GM19239 (cell line): ENCODE results near the gene NMRK2.
"Not testable (repeated sequence)": the region's sequence is repeated elsewhere in the genome, so short reads cannot be mapped to it uniquely, and the experiment has no call there.

Experiments used
- DNase-seq: peaks from one replicate; pipeline ENCODE4 v3.0.0; 2011; ENCODE audit warnings: low spot score; ENCODE audit not compliant: insufficient read length
- FAIRE-seq: peaks from 2 replicates; lab custom pipeline; 2011; peaks lifted over from hg19 to GRCh38; lab: Jason Lieb, UNC

Gene NMRK2

GRCh38 chr19:3963458-3964255 lies 30.8 kb downstream of the NMRK2 start:
- no peak for DNase-seq
- no peak for FAIRE-seq

- FAIRE-seq (no peak), DNase-seq (no peak)
Measured at GRCh38 chr19:3964256-3965194, 31.7 kb downstream of the NMRK2 start.

GRCh38 chr19:3966051-3967017 lies 33.5 kb downstream of the NMRK2 start:
- DNase-seq (no peak), FAIRE-seq (no peak)

DNA sequence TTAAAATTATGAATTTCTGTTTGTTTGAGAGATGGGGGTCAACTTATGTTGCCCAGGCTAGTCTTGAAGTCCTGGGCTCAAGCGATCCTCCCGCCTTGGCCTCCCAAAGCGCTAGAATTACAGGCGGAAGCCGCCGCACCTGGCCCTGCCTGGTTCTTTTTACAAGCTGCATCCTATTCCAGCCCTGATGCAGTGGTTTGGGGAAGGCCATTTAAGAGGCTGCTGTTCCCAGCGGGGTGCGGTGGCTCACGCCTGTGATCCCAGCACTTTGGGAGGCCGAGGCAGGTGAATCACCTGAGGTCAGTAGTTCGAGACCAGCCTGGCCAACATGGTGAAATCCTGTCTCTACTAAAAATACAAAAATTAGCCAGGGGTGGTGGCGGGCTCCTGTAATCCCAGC lies 35.1 kb downstream of the NMRK2 start:
- FAIRE-seq: not testable (repeated sequence)

GRCh38 chr19:3968556-3969434 lies 35.9 kb downstream of the NMRK2 start:
- no peak for DNase-seq
- FAIRE-seq: no peak

More for the DNA sequence above, 35.1 kb downstream of the NMRK2 start:
- DNase-seq: not testable (repeated sequence)

- FAIRE-seq (no peak), DNase-seq (no peak)
Measured at GRCh38 chr19:3969435-3970312, 36.8 kb downstream of the NMRK2 start.

DNA sequence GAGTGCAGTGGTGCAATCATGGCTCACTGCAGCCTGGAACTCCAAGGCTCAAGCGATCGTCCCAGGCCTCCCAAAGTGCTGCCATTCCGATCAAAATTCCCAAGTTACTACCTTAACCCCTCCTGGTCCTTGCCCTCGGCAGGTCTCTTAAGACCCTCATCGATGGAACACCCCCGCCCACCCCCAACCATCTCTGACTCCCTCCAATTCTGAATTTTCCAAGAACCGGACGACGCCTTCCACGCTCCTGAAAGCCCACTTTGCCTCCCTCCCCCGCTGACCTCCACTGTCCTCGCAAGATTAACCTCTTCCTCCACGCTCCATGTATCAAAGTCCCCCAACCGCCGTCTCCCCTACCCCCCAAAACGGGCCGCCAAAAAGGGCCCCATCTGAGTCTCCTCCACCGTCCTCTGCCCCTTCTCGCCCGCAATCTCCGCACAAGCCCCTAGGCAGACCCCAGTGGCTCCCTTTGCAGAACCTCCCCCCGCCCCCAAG lies 37.5 kb downstream of the NMRK2 start:
- no peak for DNase-seq
- no peak for FAIRE-seq

GRCh38 chr19:3970808-3971598 lies 38.1 kb downstream of the NMRK2 start, which contains the start of gene DAPK3:
Gene DAPK3, minus strand, starts transcription at chr19:3971099. Its CDS starts 1,364 bp downstream, at chr19:3969735.
- FAIRE-seq: peak; percentile 88
- DNase-seq: peak; percentile 98

GRCh38 chr19:3975144-3975543 lies 42.3 kb downstream of the NMRK2 start:
- DNase-seq (no peak), FAIRE-seq (no peak)

DNA sequence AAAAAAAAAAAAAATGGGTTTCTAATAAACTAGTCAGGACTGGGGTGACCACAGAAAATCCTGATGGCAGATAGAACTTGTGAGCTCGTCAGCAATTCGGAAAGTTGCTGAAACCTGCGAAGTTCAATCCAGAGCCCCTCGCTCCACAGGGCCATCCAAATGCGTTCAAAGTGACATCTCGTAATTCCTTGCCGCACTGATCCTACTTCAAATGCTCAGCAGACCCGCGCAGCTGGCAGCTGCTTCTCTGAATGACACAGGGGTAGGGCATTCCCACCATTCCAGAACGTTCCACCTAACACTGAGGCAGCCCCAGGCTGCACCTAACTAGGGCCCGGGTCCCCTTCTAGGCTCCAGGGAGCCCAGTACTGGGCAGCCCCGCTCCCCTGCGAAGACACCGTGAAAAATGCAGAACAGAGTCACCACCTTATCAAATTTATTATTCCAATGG lies 42.8 kb downstream of the NMRK2 start:
- FAIRE-seq: no peak
- DNase-seq: no peak

DNA sequence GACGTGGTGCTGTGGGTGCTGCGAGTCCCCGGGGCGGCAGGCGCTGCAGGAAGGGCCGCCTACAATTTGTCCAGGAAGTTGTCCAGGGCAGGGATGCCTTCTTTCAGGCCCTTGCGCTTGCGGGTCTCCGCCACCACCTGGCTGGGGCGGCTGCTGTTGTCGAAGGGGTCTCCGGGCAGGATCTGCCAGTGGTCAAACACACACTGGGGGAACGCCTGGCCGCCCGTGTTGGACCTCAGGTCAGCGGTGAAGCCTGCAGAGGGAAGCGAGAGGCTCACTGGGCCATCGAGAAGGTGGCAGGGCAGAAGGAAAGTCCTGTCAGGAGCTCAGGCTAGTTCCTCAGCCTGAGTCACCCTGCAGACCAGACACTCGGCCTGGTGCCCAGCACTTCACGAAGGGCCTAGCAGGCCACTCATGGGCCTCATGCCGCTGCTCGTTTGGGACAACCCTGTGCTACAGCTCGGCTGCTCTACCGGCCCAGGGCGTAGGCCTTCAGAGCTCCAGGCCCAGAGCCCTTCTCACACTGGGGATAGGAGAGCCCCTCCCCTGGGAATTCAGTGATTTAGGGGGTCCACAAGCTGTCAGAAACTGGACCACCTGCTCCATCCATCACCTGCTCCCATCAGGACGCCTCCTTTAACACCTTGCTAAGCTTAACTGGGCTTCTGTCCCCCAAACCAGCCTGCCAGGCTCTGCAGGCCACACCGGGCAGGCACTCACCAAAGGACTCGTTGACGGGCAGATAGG lies 43.8 kb downstream of the NMRK2 start:
- FAIRE-seq (no peak), DNase-seq (no peak)

DNA sequence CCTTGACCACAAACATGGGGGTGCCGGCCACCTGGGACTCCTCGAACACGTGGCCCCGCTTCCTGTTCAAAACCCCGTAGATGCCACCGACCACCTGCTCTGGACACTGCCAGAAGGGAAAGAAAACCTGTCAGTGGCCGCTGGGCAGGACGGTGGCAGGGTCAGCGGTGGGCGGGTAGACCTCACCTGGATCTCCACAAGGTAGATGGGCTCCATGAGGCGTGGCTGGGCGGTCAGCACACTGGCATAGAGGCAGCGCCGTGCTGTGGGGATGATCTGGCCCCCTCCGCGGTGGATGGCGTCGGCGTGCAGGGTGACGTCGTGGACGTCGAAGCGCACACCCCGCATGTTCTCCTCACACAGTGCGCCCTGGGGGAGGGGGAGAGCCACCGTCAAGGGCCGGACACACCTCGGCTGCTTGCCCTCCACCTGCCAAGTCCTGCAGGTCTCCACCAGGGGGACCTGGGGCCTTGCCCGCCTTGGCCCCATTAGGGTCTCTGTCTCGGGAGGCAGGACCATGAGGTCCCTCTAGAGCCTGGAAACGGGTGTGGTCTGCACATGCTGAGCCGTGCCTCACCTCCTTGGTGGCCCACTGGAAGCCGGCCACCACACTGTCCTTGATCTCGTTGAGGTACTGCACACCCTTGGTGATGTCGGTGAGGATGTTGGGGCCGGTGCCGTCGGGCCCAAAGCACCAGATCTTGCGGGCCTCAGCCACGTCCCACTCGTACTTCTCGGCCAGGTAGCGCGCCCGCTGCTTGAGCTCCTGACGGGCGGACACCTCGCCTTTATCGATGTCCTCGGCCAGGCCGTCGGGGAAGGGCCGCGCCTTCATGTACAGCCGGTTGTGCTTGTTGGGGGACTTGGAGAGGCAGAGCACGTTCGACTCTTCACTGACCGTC lies 44.6 kb downstream of the NMRK2 start:
- no peak for FAIRE-seq

GRCh38 chr19:3978145-3978544 lies 45.3 kb downstream of the NMRK2 start:
- DNase-seq: no peak
- FAIRE-seq: no peak

More for the DNA sequence above, 44.6 kb downstream of the NMRK2 start:
- DNase-seq: no peak

DNA sequence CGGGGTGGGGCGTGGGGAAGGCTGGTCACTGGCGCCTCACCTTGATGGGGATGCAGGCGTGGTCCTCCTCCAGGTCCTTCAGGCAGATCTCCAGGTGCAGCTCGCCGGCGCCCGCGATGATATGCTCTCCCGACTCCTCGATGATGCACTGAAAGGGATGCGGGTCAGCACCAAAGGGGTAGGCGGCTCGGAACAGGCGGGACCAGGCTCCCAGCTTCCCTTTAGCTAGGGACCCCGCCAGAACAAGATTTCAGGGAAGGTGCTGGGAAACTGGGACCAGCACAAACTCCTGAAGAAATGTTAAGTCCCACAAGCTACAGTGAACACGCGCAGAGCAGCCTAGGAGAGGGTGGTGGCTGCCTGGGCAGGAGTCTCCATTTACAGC lies 46.4 kb downstream of the NMRK2 start:
- no peak for DNase-seq
- FAIRE-seq: no peak

- no peak for FAIRE-seq
- DNase-seq: no peak
Measured at GRCh38 chr19:3979674-3980352, 46.9 kb downstream of the NMRK2 start.
